ENCODE measurements around the gene ACVR1B. TPM values are rescaled to one million over a fixed set of nuclear protein-coding genes. Genes with fewer than 3 reads are reported as not detected.
A peak's percentile ranks its signal among the peaks of the same experiment; 100 is the strongest.

The ACVR1B gene
- total and polyA plus RNA-seq, 7 donors = 7.2 to 30.7 (median 9.8) TPM

- H3K27ac ChIP-seq = peak overlapping the region; percentile 60 to 94 (median 87)
- TF ChIP-seq POLR2AphosphoS5 (IDR thresholded peaks at IDR 0.05) (peak in 1 of 4 donors; percentile 28), POLR2A (IDR thresholded peaks at IDR 0.05) (peak in 1 of 2 donors; percentile 50), EP300 (IDR thresholded peaks at IDR 0.05) (no peak)
- H3K4me1 ChIP-seq = peaks cover 0 to 62% (median 42%) of the 10 kb centered on the region in 4 donors
- H3K27me3 ChIP-seq = no peaks in the 10 kb centered on the region
- H3K9me3 ChIP-seq = no peaks in the 10 kb centered on the region
- intact Hi-C loops (cut with DNase I) = loop anchor here (5.0 kb wide), 1 partner anchor 948 kb away; no protein-coding TSS in a partner anchor
- no peak for DNase-seq
- WGBS, 2 donors = 11 to 41% methylated on average over 7 of the region's 7 CpGs
- no peaks in the 10 kb centered on the region for H3K36me3 ChIP-seq
- peak overlapping the region in 1 of 4 donors; percentile 98 for H3K4me3 ChIP-seq
Observed at GRCh38 chr12:51954561-51955361, 3.3 kb downstream of the ACVR1B start.

GRCh38 chr12:51955702-51956101, 4.2 kb downstream of the ACVR1B start:
- Histone ChIP-seq H3K4me3 (no peak overlapping the region), H3K36me3 (peaks cover 0 to 5% (median 0%) of the 10 kb centered on the region in 4 donors), H3K9me3 (no peaks in the 10 kb centered on the region), H3K27me3 (no peaks in the 10 kb centered on the region), H3K27ac (peak overlapping the region in 2 of 4 donors; percentile 91 to 94), H3K4me1 (peaks cover 0 to 62% (median 44%) of the 10 kb centered on the region in 4 donors)
- intact Hi-C loops (cut with DNase I) = no loop called here
- 46 to 80% methylated on average over 1 of the region's 1 CpG for WGBS, 2 donors
- DNase-seq = no peak
- TF ChIP-seq CTCF (IDR thresholded peaks at IDR 0.05) = no peak
- no peak for TF ChIP-seq POLR2A (IDR thresholded peaks at IDR 0.05)
- TF ChIP-seq EP300 (IDR thresholded peaks at IDR 0.05) = no peak
- TF ChIP-seq POLR2AphosphoS5 (IDR thresholded peaks at IDR 0.05) = no peak

- 96 to 98% methylated on average over 13 of the region's 13 CpGs for WGBS, 2 donors
- TF ChIP-seq POLR2AphosphoS5 (IDR thresholded peaks at IDR 0.05) = no peak
- TF ChIP-seq EP300 (IDR thresholded peaks at IDR 0.05) = no peak
- no peak for TF ChIP-seq POLR2A (IDR thresholded peaks at IDR 0.05)
- TF ChIP-seq CTCF (IDR thresholded peaks at IDR 0.05) = no peak
- H3K4me3 ChIP-seq = no peak overlapping the region
- H3K9me3 ChIP-seq = no peaks in the 10 kb centered on the region
- no peaks in the 10 kb centered on the region for H3K27me3 ChIP-seq
- H3K4me1 ChIP-seq = peaks cover 0 to 56% (median 37%) of the 10 kb centered on the region in 4 donors
- H3K36me3 ChIP-seq = peaks cover 0 to 5% (median 0%) of the 10 kb centered on the region in 4 donors
- DNase-seq = no peak
- intact Hi-C loops (cut with DNase I) = no loop called here
- H3K27ac ChIP-seq = no peak overlapping the region
Observed at GRCh38 chr12:51958542-51958941, 7.0 kb downstream of the ACVR1B start.

GRCh38 chr12:51959211-51959610, 7.7 kb downstream of the ACVR1B start:
- WGBS, 2 donors = 8 to 44% methylated on average over 3 of the region's 3 CpGs
- peak; percentile 77 for DNase-seq

More at GRCh38 chr12:51959211-51959610, 7.7 kb downstream of the ACVR1B start:
- no peaks in the 10 kb centered on the region for H3K27me3 ChIP-seq
- intact Hi-C loops (cut with DNase I) = no loop called here
- peaks cover 0 to 50% (median 31%) of the 10 kb centered on the region in 4 donors for H3K4me1 ChIP-seq
- peak overlapping the region in 3 of 4 donors; percentile 7 to 25 (median 12) for H3K27ac ChIP-seq
- no peak for TF ChIP-seq CTCF (IDR thresholded peaks at IDR 0.05)
- no peak for TF ChIP-seq EP300 (IDR thresholded peaks at IDR 0.05)
- TF ChIP-seq POLR2AphosphoS5 (IDR thresholded peaks at IDR 0.05) = no peak
- TF ChIP-seq POLR2A (IDR thresholded peaks at IDR 0.05) = no peak
- no peak overlapping the region for H3K4me3 ChIP-seq
- no peaks in the 10 kb centered on the region for H3K9me3 ChIP-seq
- H3K36me3 ChIP-seq = peaks cover 0 to 5% (median 0%) of the 10 kb centered on the region in 4 donors
